Kidney capillary endothelial cell (primary cell): ENCODE measurements around the gene NHSL2.

ENCODE experiments used
- DNase-seq: peaks from one replicate; pipeline ENCODE4 v3.0.0-alpha.2; 2018; ENCODE audit warnings: low spot score

The NHSL2 gene

DNA sequence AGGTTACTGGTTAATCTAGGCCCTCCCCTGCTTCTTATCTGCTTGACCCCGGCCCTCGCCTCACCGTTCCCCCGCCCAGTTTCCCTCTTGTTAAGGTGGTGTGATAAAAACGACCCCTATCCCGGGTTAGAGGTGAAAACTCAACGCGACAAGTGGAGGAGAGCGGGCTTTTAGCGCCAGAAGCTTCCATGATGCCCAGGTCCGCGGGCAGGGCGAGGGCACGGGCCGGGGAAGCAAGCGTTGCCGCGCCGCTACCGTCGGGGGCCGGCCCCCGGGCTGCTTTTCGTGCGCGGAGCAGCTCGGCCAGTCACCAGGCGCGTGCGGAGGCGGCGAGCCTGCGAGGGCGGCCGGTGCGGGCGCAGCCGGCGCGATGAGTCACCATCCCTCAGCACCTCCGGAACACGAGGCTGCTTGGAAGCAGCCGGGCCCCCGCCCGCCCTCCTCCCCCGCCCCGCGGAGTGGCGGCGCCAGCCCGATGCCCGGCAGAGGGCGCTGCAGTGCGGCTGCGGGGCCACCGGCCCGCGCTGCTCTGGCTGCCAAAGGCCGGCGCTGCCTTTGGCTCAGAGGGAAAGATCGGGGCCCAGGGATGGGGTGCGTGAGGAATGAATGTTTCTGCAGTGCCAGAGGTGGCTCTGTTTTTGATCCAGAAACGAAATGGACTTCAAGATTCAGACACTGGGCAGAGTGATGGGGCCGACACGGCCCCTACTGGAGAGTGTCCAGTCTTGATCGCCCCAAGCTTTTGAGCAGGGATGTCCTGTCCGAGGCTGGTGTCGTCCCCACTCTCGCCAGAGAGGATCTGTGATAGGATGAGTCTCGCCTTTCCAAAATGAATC is 107.8 kb downstream of the NHSL2 start:
- peak; percentile 65 for DNase-seq

DNA sequence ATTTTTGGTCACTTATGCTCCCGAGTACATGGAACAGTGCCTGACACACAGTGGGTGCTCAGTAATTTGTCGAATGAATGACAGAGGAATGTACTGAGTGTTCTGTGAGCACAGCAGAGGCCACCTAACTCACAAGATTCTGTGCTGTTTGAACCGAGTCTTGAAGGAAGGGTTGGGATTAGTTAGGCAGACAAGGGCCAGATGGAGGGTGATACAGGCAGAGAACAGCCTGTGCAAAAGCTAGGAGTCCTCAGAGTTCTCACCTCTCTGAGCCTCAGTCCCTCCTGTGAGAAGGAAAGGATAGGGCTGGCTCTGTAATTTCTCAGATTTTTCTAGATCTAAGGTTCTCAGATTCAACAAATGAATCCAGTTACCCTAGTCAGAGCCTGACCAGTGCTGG is 108.8 kb downstream of the NHSL2 start:
- DNase-seq = no peak

DNA sequence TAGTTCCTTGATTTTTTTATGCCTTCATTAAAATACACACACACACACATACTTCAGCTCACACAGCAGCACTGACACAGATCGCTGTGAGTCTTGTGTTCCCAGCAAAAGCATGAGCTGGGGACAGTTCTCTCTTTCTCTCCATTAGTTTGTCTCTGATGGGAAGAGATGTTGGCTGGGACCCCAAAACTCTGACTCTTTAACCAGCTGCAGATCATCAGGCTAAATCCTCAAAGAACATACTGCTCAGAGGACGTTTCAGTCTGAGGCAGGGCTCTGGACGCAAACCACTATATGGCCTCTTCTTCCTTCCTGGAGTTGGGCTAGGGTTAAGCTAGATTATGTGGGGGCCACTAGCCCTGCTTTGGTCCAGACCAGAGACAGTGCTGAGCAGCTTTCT is 109.6 kb downstream of the NHSL2 start:
- DNase-seq = no peak

DNA sequence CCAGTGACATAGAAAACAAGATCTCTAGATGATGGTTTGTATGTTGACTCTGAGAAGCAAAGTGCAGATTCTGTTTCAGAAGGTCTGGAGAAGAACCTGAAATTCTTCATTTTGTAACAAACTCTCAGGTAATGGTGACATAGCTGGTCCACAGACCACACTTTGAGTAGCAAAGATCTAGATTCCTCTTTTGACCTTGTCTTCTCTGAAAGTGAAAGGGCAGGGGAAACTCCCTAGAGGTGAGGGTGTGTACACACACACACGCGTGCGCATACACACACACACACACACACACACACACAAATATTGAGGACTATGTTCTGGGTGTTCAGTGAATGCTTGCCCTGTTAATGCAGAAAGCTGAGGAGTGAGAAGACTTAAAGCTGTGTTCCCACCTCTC is 110.1 kb downstream of the NHSL2 start:
- no peak for DNase-seq

DNA sequence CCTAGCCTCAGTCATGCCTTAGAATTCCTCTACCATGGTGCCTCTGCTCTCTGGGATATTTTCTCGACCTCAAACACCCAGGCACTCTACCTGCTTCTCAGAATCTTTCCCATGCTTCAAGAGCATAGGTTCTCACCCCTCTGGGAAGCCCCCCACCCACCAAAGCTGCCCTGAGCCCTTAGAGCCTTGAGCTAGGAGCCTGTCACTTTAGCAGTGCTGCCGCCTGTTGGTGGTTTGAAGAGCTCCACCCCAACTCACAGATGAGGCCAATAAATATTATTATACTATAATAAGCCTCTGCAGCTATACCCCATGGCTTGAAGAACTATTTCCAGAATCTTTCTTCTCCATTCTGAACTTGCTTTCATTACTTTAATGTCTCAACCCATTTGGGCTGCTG is 111.3 kb downstream of the NHSL2 start:
- DNase-seq = no peak

DNA sequence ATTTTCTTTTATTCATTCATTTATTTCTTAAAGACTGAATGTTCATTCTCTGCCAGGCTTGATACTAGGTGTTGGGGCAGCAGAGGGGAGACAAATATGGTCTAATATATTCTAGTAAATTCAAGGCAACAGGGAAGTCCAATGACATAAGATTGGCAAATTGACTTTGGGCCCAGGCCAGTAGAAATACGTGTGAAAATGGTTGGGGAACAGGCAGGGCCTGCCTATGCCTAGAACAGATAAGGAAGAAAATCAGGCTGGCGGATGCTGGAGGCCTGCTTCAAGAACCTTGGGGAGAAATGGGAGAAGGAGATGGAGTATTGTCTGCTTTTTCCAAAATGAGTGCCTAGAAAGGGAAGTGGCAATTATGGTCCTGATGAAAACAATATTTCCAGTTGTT is 112.4 kb downstream of the NHSL2 start:
- DNase-seq = no peak

GRCh38 chrX:72025236-72025770 is 114.7 kb downstream of the NHSL2 start:
- DNase-seq = no peak

DNA sequence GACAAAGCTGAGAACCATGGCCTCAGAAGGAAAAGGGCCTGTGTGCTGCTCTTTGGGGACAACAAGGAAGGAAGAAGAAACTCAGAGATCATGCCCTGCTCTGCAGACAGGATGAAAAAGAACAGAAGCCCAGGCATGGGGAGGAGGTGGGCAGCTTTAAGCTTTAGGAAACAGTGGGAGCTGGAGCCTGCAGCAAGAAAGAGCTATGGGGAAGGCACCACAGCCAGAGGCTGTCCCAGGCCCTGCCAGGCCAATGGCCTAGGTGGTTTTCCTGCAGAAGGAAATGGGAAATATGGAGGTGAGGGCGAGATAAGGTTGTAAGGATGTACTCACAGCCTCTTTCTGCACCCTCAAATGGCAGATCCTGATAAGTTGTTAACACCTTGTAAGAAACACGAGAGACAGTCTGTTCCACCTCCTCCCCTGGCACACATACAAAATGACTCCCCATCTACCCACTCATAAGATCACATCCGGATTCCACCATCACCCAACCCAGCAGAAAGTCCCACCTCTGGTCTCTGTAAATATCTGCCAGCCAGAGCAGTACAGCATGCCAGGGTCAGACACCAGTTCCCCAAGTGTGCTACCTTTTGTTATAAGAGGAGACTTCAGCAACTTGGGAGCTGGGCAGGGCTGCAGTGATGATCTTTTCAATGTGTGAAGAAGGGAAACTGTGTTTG is 115.8 kb downstream of the NHSL2 start:
- no peak for DNase-seq

DNA sequence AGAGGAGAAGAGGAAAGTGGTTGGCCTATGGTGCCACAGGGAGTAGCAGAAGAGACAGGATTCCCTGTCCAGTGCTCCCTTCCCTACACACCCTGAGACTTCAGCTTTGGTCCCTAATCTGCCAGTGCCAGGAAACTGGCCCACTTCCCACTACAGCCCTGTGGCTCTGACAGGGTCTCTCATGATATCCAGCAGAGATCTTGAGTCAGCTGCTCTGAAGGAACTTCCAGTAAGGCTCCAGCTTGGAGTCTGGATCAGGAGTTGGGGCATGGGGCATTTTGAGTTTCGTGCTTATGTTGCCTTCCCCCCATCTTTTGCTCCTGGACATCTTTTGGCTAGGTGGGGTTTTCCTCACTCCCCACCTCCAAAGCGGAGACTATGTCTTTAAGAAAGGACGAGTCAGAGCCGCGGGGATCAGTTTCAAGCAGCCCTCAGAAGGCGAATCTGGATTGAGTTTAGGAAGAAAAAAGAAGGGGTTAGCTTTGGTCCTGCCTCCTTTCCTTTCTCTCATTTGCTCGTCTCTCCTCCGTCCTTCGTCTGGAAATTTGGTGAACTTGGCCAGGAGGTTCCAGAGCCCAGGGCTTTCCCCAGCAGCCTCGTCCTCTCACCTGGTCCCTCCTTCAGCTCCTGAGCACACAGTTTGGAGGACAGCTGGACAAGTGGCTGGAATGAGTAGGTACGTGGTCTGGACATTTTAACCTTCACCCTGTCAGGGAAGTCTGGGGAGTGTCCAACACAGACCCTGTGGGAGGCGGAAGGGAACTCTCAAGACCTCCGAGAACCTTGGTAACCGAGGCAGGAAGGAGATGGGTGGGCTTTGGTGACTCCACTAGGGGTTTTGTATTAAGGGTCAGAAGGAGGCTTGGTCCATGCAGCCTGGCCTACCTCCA is 116.6 kb downstream of the NHSL2 start:
- DNase-seq = no peak

GRCh38 chrX:72027914-72028307 is 117.3 kb downstream of the NHSL2 start:
- no peak for DNase-seq

- no peak for DNase-seq
Observed at GRCh38 chrX:72028701-72029470, 118.2 kb downstream of the NHSL2 start.

GRCh38 chrX:72029483-72030411 is 119.1 kb downstream of the NHSL2 start:
- peak; percentile 35 for DNase-seq

DNA sequence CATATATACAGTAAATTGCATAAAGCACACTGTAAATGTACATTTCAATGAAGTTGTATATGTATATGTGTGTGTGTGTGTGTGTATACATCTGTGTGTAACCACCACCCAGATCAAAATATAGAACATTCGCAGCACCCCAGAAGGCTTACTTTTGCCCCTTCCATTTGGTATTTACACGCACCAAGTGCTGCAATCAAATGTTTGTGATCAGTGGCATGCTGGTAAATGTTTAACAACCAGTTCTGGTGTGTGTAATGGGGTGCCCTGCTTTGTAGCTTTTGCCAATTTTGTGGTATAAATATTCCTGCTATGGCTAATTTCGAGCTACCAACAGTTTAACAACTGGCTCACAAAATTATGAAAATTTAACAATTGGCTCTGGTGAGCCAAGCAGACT is 119.8 kb downstream of the NHSL2 start:
- no peak for DNase-seq

- DNase-seq = no peak
Observed at GRCh38 chrX:72031118-72031517, 120.5 kb downstream of the NHSL2 start.

- DNase-seq = no peak
Observed at GRCh38 chrX:72031634-72032033, 121.0 kb downstream of the NHSL2 start.

DNA sequence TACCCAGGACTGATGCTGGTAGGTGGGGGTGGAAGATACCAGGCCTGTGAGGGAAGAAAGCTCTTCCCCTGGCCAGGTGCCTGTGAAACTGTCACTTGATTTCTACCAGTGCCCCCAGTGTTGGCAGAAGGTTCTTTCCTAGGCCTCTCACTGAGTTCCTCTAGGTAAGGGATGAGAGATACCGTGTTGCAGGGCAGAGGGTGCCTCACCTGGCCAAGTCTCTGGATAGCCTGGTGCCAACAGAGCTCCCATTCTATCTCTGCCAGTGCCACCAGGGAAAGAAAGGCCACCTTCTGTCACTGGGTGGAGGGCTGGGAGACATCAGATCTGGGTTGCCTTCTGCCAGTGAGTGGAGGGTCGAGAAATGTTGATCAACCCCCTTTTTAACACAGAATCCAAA is 127.0 kb downstream of the NHSL2 start:
- no peak for DNase-seq

- DNase-seq = no peak
Observed at GRCh38 chrX:72038016-72038415, 127.4 kb downstream of the NHSL2 start.

GRCh38 chrX:72038868-72039267 is 128.2 kb downstream of the NHSL2 start:
- no peak for DNase-seq

GRCh38 chrX:72040506-72040905 is 129.9 kb downstream of the NHSL2 start:
- DNase-seq = no peak

DNA sequence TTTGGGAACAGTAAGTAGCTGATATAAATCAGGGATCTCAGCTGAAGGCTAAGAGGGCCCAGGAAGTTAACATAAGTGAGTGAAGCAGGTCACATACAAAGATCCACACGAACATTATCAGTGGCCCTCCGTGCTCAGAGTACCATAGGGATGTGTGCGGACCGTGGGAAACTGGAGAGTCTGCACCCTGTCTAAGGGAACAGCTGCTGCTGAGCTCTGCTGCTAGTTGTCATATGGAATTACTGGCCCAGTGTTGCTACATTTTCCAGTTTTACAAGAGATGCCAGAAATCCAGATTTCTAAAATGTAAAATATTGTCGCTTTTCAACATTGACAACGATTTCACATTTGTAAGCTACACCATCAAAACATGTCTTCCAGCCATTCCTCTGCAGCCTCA is 130.5 kb downstream of the NHSL2 start:
- no peak for DNase-seq
